Spleen (tissue), 11 donors: Measurements from ENCODE around the gene CYYR1. TPM values are rescaled to one million over a fixed set of nuclear protein-coding genes. Genes with fewer than 3 reads are reported as not detected.

Source experiments
- DNase-seq: peaks from one replicate; pipeline ENCODE4 v3.0.0-alpha.2; 2020
- H3K27ac ChIP-seq, 8 donors: fragments of 200-600 bp; sonication (generic) in 7 of 8; 1 replicate in 4 of 8; 2 replicates in 4 of 8; pipeline versions ENCODE4 v1.5.0 to v1.8.0; 2016 to 2021; ENCODE audit warnings: inconsistent platforms in 4 of 8, mild to moderate bottlenecking in 4 of 8, moderate library complexity in 1 of 8
- H3K27me3 ChIP-seq, 7 donors: fragments of 200-600 bp; sonication (generic) in 6 of 7; replicated peaks in 1 of 7; 1 replicate in 4 of 7; 2 replicates in 3 of 7; pipeline versions ENCODE4 v1.5.0 to v1.8.0; 2016 to 2021; ENCODE audit warnings: inconsistent platforms in 3 of 7, mild to moderate bottlenecking in 1 of 7
- H3K36me3 ChIP-seq, 6 donors: fragments of 200-600 bp; sonication (generic) in 5 of 6; 1 replicate in 4 of 6; 2 replicates in 2 of 6; pipeline versions ENCODE4 v1.5.0 to v1.8.0; 2016 to 2021; ENCODE audit warnings: inconsistent platforms in 2 of 6
- H3K4me1 ChIP-seq, 6 donors: fragments of 200-600 bp; sonication (generic) in 5 of 6; 1 replicate in 3 of 6; 2 replicates in 3 of 6; pipeline versions ENCODE4 v1.5.0 to v1.8.0; 2016 to 2021; ENCODE audit warnings: inconsistent platforms in 3 of 6
- H3K4me3 ChIP-seq, 8 donors: fragments of 200-600 bp; sonication (generic) in 7 of 8; 1 replicate in 4 of 8; 2 replicates in 4 of 8; pipeline versions ENCODE4 v1.5.0 to v1.8.0; 2016 to 2021; ENCODE audit warnings: inconsistent platforms in 4 of 8, mild to moderate bottlenecking in 4 of 8, moderate library complexity in 2 of 8
- H3K9me3 ChIP-seq, 8 donors: fragments of 200-600 bp; sonication (generic) in 7 of 8; 1 replicate in 4 of 8; 2 replicates in 4 of 8; pipeline versions ENCODE4 v1.5.0 to v1.8.0; 2016 to 2021; ENCODE audit warnings: inconsistent platforms in 4 of 8
- POLR2A ChIP-seq, 3 donors: fragments of 450-650 bp; IDR thresholded peaks; one replicate each; pipeline ENCODE4 v1.5.1; 2017; ENCODE audit warnings: antibody characterized with exemption in 3 of 3, mild to moderate bottlenecking in 1 of 3
- POLR2AphosphoS5 ChIP-seq, 3 donors: sonication (generic); formaldehyde crosslinking; IDR thresholded peaks; one replicate each; pipeline ENCODE4 v1.5.1; 2017; ENCODE audit warnings: antibody characterized with exemption in 3 of 3
- WGBS, 5 donors: extraction: QIAGEN DNeasy Blood & Tissue Kit in 3 of 5; methylation state at CpG; one replicate each; pipeline versions ENCODE4 v1.1.5 to v1.1.7; 2013 to 2018; 5-methylcytosine and 5-hydroxymethylcytosine counted together
- intact Hi-C: fragments of 100-400 bp; cut with DNase I; formaldehyde crosslinking; loops from one replicate; pipeline ENCODE4 v1.15.0; 2023; ENCODE audit warnings: low total_unique reads
- polyA plus RNA-seq, 3 donors: library from polyadenylated mRNA; stranded (reverse); fragments of 200-250 nt; gene quantifications; one replicate each; pipeline ENCODE4 v1.2.1, GENCODE V29; 2013
- total RNA-seq, 7 donors: library from RNA; depleted of rRNA in 3 of 7; stranded (reverse); fragments of >200 nt in 3 of 7; fragmentation: NEBNext Ultra II Directional in 4 of 7; extraction: Animal tissue kit (Norgen Biotek cat#: 25700) in 4 of 7; gene quantifications; one replicate each; pipeline versions ENCODE4 v1.1.0 to v1.2.1, GENCODE V29; 2016 to 2021
- TF ChIP-seq, protein P1 (sequence below), 11 experiments: fragments of 200-600 bp in 7 of 11; fragments of 450-650 bp in 4 of 11; sonication (generic) in 4 of 11; IDR thresholded peaks in 8 of 11; conservative IDR thresholded peaks in 3 of 11; 1 replicate in 7 of 11; 2 replicates in 4 of 11; pipeline versions ENCODE4 v1.4.0 to v1.8.0; 2016 to 2021; ENCODE audit warnings: antibody characterized with exemption in 11 of 11, inconsistent platforms in 4 of 11, mild to moderate bottlenecking in 1 of 11
- donor health status: healthy with polysubstance abuse.
- donor health status: DM: no; HTN: no; CAD: no; lungs with moderate emphysema.
- donor health status: DM: no; HTN: no; CAD: no.
- donor health status: Bipolar disorder and iron deficiency.
- donor health status: healthy.
- donor health status: DM: no; HTN: no; CAD: no.
- donor health status: DM: yes; HTN: yes; CAD: no.

The CYYR1 gene
- total and polyA plus RNA-seq, 10 donors, result 9.5 to 86.9 (median 50.7) TPM

DNA sequence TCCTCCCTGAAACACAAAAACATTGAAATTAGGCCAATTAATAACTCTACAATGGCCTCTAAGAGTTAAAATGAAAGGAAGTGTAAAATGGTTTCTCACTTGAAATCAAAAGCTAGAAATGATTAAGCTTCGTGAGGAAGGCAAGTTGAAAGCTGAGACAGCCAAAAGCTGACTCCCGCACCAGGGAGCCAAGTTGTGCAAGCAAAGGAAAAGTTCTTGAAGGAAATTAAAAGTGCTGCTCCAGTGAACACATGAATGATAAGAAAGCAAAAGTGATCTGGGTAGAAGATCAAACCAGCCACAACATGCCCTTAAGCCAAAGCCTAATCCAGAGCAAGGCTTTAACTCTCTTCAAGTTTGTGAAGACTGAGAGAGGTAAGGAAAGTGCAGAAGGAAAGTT lies 22.8 kb downstream of the CYYR1 start:
- H3K27me3 ChIP-seq, result no peaks in the 10 kb centered on the region
- TF ChIP-seq POLR2AphosphoS5 (IDR thresholded peaks at IDR 0.05) (no peak), POLR2A (IDR thresholded peaks at IDR 0.05) (no peak)
- TF ChIP-seq, protein P1, sequence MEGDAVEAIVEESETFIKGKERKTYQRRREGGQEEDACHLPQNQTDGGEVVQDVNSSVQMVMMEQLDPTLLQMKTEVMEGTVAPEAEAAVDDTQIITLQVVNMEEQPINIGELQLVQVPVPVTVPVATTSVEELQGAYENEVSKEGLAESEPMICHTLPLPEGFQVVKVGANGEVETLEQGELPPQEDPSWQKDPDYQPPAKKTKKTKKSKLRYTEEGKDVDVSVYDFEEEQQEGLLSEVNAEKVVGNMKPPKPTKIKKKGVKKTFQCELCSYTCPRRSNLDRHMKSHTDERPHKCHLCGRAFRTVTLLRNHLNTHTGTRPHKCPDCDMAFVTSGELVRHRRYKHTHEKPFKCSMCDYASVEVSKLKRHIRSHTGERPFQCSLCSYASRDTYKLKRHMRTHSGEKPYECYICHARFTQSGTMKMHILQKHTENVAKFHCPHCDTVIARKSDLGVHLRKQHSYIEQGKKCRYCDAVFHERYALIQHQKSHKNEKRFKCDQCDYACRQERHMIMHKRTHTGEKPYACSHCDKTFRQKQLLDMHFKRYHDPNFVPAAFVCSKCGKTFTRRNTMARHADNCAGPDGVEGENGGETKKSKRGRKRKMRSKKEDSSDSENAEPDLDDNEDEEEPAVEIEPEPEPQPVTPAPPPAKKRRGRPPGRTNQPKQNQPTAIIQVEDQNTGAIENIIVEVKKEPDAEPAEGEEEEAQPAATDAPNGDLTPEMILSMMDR (IDR thresholded peaks at IDR 0.05 in 8 of 11, conservative IDR thresholded peaks at IDR 0.05 in 3 of 11), result no peak
- peak overlapping the region in 2 of 8 donors; percentile 6 to 21 for H3K27ac ChIP-seq
- H3K36me3 ChIP-seq, result no peaks in the 10 kb centered on the region
- intact Hi-C loops, result no loop called here
- no peak for DNase-seq
- WGBS, 5 donors, result 34 to 55% (median 44%) methylated on average over 2 of the region's 2 CpGs
- H3K4me1 ChIP-seq, result peaks cover 0 to 16% (median 5%) of the 10 kb centered on the region in 6 donors
- H3K9me3 ChIP-seq, result no peaks in the 10 kb centered on the region
- H3K4me3 ChIP-seq, result no peak overlapping the region

DNA sequence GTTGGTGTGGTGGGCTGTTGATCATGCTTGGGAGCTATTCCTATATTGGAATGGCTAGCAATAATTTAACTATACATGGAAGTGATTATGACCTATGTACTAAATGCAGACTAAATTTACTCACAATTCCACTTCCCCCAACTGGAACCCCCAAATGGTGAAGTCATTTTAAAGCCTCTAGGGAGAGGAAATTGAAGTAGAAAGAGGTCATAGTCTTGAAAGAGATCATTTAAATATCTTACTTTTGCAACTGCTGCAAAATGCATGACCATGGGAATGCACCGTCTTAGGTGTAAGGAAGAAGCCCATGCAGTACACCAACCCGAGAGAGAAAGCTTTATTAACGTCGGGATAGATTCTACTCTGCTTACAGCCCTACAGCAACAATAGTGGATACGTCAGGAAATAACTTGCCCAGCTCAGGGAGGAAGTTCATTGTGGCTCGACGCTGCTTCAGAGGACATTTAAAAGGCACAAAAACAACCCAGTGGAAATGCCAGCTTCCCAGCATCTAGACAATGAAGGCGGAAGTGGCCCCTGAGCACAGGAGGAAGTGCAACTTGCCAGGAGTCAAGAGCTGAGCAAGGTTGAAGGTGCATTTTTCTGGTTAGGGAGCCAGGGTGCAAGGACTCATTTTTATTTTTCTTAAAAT lies 26.5 kb downstream of the CYYR1 start:
- Histone ChIP-seq H3K27me3 (no peaks in the 10 kb centered on the region), H3K4me3 (peak overlapping the region in 1 of 8 donors; percentile 5), H3K9me3 (no peaks in the 10 kb centered on the region), H3K36me3 (no peaks in the 10 kb centered on the region), H3K27ac (peak overlapping the region in 7 of 8 donors; percentile 60 to 81 (median 78)), H3K4me1 (peaks cover 0 to 16% (median 5%) of the 10 kb centered on the region in 6 donors)
- TF ChIP-seq, protein P1 (IDR thresholded peaks at IDR 0.05 in 8 of 11, conservative IDR thresholded peaks at IDR 0.05 in 3 of 11), result no peak
- TF ChIP-seq POLR2A (IDR thresholded peaks at IDR 0.05), result no peak
- TF ChIP-seq POLR2AphosphoS5 (IDR thresholded peaks at IDR 0.05), result peak in 2 of 3 donors; percentile 49 to 86
- 36 to 51% (median 41%) methylated on average over 8 of the region's 8 CpGs for WGBS, 5 donors
- DNase-seq, result peak; percentile 79
- intact Hi-C loops, result no loop called here

DNA sequence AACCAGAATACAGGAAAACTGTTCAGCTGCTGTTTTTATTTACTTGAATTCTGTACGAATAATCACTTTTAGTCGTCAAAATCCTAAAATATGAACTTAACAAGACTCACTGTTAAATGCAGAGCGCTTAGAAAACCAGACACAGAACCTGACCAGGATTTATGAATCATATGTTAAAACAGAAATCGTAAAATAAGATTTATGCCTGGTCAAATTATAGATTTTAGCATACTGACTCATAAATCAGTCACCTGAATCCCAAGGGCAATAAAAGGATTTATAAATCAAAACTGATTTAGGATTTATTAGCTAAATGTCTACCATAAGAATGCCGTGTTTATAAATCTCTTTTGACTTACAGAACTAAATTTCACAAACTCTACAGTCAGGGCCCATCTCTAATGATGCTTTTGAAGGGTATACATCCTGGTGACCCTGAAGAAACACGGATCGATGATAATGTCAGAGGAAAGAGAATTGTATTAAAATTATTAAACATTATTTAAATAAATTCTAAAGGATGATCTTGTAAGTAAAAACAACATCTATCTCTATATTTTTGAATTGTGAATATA lies 28.8 kb downstream of the CYYR1 start:
- no peaks in the 10 kb centered on the region for H3K36me3 ChIP-seq
- no peaks in the 10 kb centered on the region for H3K27me3 ChIP-seq
- TF ChIP-seq, protein P1 (IDR thresholded peaks at IDR 0.05 in 8 of 11, conservative IDR thresholded peaks at IDR 0.05 in 3 of 11), result no peak
- no peak overlapping the region for H3K27ac ChIP-seq
- DNase-seq, result no peak
- intact Hi-C loops, result no loop called here
- H3K4me3 ChIP-seq, result no peak overlapping the region
- WGBS, 5 donors, result 81 to 94% (median 85%) methylated on average over 7 of the region's 7 CpGs
- H3K4me1 ChIP-seq, result peaks cover 0 to 23% (median 5%) of the 10 kb centered on the region in 6 donors
- H3K9me3 ChIP-seq, result no peaks in the 10 kb centered on the region

DNA sequence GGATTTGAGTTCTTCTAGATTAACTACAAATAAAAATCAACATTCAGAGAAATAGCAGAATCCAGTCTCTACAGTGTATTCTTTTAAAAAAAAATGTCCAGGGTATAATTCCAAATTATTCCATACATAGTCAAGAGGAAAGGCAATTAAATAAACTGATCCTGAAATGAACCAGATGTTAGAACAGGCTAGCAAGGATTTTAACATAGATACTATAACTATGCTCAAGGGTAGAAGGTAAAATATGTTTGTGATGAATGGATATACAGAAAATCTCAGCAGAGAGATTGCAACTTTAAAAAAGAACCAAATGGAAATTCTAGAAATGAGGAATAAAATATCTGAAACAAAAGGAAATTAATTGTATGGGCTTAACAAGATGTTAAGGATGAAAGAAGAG lies 32.4 kb downstream of the CYYR1 start:
- Histone ChIP-seq H3K9me3 (peaks cover 0 to 5% (median 0%) of the 10 kb centered on the region in 8 donors), H3K27me3 (no peaks in the 10 kb centered on the region), H3K36me3 (no peaks in the 10 kb centered on the region), H3K4me1 (peaks cover 0 to 9% (median 0%) of the 10 kb centered on the region in 6 donors), H3K27ac (no peak overlapping the region), H3K4me3 (no peak overlapping the region)
- no peak for DNase-seq
- no peak for TF ChIP-seq POLR2AphosphoS5 (IDR thresholded peaks at IDR 0.05)
- TF ChIP-seq, protein P1 (IDR thresholded peaks at IDR 0.05 in 8 of 11, conservative IDR thresholded peaks at IDR 0.05 in 3 of 11), result no peak
- no peak for TF ChIP-seq POLR2A (IDR thresholded peaks at IDR 0.05)
- intact Hi-C loops, result no loop called here
